HG02885 (cell line): ENCODE data around the gene DEGS1.

Experiments
- ATAC-seq: cut with Tn5 transposase; IDR thresholded peaks from one replicate; pipeline ENCODE4 v1.9.1; 2021; ENCODE audit warnings: mild to moderate bottlenecking; ENCODE audit not compliant: unreplicated experiment, poor library complexity

Gene DEGS1

DNA sequence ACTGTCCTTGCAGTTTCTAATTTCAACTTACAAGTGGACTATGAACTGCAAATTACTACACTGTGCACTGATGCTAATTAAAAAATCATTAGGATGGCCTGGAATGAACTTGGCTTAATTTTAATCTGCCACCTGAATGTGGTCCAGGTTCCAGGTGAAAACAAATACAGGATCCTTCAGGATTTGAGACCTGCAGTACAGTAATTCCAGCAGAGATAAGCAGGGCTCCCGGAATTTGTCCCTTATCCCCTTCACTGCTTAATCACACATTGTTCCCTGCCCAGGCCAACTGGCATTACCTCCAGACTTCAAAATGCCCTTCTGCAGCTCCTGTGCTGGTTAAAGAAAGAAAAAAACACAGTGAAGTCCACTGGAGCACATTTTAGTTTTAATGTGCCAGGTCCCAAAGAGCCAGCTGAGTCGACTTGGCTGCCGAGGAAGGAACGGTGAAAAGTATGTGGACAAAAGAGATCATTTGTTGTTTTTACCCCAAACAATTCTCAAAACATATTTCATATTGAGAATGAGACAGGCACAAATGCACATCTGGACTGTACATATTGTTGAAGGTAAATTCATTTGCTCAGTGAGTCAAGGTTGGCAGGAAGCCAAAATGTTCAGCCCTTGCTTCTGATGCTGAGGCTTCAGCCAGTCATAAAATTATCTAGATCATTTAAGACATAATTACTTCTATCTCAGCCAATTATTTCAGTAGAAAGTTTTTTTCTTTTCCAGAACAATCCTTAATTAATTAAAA lies 28.3 kb downstream of the DEGS1 start:
- no peak for ATAC-seq

DNA sequence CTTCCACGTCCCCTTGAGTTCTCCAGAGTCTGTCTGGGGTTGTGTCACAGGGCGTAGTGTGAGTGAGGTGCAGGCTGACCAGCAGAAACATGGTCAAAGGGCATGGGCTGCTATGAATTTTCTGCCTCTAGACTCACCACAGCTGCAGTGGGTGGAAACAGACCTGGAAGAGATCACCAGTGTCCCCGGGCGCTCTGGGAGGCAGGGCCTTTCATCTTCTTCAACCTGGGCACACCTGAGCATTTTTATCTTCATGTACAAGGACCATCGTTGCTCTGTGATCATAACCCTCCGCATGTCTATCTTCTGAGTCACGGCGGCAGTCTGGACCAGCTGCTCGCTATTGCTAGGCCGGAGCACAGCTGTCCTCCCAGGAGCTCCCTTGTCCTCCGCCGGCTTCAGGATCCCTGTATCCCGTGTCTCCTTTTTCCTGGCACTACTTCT lies 29.6 kb downstream of the DEGS1 start:
- ATAC-seq = no peak

DNA sequence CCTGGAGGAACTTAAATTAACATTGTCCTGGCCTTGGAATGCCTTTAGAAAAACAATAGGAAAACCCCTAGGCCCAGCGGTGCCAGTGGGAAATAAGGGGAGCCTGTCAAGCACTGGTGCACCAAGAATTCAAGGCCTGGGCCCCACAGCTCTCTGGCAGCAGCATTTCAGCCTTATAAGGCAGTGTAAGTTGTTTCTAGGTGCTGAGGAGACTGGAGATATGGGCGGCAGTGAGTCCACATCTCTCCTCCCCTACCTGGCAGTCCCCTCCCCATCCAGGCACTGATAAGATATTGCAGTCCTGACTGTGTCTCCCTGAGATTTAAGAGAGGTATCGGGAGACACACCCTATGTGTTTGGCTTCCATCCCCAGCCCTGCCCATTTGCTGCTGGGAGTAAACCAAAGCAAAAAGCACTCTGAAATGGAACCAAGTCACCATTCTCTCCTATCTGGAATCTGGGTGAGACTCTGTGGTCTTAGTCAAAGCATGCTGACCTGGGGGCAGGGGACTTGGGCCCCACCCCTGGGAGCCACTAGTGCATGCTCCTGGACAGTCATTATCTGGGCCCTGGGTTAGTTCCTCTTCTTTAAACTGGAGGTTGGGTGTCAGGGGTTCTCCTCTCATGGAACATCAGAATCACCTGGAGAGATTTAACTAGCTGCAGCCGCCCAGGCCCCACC lies 30.5 kb downstream of the DEGS1 start:
- no peak for ATAC-seq

DNA sequence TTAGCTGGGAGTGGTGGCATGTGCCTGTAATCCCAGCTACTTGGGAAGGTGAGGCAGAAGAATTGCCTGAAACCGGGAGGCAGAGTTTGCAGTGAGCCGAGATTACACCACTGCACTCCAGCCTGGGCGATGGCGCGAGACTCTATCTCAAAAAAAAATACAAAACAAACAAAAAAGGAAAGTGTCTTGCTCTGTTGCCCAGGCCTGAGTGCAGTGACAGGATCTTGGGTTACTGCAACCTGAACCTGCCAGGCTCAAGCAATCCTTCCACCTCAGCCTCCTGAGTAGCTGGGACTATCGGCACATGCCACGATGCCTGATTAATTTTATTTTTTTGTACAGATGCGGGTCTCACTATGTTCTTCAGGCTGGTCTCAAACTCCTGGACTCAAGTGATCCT lies 33.3 kb downstream of the DEGS1 start:
- no peak for ATAC-seq

DNA sequence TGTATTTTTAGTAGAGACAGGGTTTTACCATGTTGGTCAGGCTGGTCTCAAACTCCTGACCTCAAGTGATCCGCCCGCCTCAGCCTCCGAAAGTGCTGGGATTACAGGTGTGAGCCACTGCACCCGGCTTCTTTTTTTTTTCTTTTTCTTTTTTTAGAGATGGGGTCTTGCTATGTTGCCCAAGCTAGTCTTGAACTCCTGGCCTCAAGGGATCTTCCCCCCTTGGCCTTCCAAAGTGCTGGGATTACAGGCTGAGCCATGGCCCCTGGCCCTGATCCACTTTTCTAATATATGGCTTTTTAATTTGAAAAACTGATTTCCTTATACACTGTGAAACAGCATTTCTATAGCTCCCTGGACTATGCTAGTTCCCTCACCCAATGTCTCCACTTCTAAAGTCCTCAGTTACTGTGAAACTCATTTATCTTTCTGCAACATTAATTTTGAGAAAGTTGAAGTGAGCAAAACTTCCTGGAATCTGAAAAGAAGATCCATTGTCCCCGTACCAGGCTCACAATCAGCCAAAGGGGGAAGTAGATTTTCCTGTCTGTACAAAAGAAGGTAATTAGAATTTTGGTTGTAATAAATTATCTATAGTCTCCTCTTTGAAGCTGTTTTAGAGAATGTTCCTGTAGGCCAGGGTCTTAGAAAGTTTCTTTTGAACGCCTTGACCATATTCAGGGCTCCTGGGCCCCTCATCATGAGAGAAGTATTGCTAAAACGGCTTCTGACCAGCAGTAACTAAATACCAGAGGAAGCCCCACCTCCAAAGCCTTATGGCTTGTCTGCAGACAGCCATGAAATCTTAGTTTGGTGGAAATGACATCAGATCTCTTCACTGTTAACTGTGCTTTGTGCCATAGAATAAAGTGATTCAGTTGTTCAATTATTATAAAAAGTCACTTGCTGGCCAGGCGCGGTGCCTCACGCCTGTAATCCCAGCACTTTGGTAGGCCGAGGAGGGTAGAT lies 34.9 kb downstream of the DEGS1 start:
- ATAC-seq = no peak

DNA sequence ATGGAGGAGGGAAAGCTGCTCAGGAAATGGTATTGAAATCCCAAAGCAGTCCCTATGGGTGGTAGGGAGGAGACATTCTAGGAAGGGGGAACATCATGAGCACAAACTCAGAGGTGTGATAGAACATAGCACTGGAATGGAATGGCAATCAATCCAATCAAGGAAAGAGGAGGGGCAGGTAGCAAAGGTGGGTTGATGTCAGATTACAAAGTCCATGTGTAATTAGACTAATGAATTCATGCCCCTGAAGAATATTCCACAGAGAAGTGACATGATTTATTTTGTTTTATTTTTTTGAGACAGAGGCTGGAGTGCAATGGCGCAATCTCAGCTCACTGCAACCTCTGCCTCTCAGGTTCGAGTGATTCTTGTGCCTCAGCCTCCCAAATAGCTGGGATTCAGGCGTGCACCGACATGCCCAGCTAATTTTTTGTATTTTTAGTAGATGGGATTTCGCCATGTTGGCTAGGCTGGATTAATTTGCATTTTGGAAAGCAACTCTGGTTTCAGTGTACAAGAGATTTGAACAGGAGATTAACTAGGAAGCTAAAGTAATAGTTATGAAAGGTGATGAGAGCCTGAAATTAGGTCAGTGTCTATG lies 36.1 kb downstream of the DEGS1 start:
- no peak for ATAC-seq

DNA sequence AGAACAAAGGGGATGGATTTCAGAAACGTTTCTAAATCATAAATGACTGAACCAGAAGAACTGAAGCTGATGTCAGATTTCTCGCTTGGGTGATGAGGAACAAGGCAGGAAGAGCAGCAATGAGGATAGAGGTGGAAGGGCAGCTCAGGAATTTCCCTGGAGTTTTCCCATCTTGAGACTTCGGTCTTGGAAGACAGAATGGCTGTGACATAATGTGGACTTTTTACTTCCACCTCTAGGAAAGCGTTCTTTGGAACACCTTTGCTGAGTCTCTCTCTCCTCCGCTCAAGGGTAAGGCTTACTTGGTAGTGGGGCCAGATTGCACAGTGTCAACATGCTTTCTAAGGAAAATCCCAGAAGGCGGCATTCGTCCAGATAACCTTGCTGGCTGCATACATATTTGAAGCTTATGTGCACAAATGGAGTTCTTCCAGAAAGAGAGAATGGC lies 36.6 kb downstream of the DEGS1 start:
- no peak for ATAC-seq

DNA sequence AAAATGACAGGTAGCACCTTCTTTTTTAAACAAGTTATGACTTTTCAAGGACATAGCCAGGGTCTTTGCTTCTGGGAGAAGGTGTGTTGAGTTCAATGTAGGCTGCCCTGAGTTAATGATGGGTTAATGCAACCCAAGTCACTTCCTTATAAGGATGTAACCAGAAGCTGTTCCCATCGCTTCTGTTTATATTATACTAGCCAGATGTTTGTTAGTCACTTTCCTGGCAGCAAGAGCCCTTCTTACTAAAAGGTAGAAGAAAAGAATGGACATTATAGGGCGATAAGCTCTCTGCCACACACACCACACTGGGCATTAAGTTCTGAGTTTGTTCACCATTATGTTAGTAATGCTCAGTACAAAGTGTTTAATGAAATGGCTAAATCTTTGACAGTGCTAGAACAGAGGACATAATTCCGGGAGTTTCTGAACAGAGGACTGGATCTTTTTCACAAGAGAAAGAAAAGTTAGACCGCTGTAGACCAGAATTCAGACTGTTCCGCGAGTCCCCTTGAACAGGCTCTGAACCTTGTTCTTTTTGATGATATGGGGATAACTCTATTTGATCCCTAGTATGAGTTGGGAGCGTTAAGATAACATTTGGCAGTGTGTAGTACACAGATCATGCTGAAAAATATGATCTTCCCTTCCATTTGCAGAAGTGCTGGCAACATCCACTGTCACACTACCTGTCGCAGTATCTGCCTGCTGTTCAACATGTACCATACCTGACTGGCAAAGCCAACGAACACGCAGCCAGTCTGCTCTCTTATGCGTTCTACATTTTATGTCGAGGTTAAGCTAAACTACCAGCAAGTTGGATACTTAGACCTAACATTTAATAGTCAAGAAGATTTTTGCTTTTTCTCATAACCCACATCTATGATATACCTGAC lies 41.0 kb downstream of the DEGS1 start:
- no peak for ATAC-seq

DNA sequence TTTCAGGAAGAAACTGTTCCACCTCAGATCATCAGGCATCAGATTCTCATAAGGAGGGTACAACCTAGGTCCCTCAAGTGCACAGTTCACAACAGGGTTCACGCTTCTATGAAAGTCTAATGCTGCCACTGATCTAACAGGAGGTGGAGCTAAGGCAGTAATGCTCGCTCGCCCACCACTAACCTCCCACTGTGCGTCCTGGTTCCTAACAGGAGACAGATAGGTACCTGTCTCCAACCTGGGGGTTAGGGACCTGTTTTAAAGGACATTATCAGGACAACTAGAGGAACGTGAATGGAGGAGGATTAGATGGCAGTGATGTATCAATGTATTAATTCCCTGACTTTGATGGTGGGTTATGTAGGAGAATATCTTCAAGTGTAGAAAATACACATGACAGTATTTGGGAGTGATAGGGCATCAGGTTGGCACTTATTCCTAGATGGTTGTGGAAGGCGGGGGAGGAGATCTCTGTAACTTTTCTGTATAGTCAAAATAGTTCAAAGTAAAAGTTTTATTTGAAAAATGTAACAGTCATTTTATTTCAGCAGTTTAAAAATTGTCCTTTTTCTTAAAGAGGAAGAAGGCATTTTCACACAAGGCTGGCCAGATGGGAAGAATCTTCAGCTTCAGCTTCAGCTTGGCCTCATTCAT lies 43.9 kb downstream of the DEGS1 start:
- no peak for ATAC-seq

DNA sequence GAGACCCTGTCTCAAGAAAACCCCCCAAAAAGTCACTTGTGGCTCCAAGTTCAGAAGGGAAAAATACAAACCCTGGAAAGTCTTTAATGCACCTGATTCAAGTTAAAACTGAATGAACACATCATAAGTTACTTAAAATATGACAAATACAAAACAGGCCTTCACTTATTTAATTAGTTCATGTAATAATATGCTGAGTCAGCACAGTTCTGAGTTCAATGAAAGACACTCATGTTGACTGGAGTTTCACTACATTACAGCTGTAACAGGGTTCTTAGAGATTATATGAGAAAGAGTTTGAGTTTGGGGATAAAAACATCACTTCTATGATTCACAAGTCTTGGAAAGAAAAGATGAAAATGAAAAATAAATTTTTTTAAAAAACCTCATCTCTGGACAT lies 51.0 kb downstream of the DEGS1 start:
- no peak for ATAC-seq

DNA sequence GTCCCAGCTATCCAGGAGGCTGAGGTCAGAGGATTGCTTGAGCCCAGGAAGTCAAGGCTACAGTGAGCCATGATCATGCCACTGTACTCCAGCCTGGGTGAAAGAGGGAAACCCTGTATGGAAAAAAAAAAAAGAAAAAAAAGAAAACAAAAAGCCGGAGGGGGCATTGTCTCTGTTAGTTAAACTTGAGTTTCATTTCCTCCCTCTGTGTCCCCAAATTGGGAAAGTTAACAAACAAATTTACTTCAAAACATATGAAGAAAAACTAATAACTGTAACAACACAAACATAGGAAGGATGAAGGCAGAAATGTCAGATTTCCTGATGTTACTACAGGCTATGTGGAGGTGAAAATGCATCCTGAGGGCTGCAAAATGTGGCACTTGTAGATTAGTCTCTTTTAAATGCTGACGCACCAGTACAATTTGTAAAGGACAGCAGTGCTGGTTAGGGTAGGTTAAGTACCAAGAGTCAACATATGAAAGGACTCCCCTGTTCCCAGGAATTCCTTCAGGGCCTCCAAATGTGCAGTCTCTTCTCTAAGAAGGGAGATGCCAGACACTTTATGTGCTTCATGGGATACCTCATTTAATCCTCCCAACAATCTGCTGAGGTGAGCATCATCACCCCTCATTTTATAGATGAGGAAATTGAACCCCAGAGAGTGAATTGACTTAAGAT lies 52.9 kb downstream of the DEGS1 start:
- ATAC-seq = no peak

DNA sequence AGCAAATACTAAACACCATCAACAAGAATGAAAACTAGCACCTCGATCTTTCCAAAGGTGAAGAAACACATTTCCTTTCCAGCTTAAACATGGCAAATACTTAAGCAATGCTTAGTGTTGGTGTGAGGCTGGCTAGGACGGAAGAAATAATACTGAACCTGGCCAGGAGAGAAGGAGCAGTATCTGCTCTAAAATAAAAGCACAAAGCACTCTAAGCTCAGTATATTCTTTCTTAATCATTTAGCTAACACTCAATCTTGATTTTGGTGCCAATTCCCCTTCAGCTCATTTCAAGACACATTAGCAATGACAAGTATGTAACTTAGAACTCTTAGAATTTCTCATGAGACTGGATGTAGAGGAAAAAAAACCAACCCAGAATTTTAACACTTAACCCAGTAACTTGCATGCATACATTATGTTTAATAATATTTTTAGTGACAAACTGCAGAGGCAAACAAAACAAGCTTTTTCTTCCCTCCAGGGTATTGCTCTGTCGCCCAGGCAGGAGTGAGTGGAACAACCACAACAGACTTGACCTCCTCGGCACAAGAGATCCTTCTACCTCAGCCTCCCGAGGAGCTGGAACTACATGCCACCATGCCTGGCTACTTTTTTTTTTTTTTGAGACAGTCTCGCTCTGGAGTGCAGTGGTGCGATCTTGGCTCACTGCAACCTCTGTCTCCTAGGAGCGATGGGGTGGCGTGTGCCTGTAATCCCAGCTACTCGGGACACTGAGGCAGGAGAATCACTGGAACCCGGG lies 54.3 kb downstream of the DEGS1 start:
- ATAC-seq = no peak

DNA sequence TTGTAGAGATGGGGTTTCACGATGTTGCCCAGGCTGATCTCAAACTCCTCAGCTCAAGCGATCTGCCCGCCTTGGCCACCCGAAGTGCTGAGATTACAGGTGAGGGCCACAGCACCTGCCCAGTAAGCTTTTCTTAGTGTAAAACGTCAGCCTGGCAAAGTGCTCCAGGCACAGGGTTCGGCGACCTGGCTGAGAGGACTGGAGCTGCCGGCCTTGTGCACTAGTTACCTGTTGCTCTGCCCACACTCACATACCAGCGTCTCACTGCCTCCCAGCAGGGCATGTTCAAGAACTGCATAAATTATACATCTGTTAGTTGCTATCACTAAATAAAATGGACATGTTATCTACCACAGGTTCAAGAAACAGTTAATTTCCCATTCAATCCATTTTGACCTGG lies 55.2 kb downstream of the DEGS1 start:
- no peak for ATAC-seq

DNA sequence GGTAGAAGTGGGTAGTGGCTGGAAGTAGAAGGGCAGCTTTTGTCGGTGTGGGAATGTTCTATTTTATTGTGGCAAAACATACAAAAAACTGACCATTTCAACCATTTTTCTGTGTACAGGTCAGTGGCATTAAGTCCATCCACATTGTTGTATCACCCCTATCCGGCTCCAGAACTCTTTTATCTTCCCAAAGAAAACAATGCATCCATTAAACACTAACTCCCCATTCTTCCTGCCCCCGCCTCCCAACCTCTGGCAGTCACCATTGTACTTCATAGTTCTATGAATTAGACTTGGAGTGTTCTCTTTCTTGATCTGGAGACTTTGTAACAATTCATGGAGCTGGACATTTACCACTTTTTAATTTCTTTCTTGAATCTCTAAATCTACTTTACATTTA lies 55.7 kb downstream of the DEGS1 start:
- ATAC-seq = no peak
